Subcutaneous adipose tissue (tissue), 4 donors: ENCODE results near the gene PLD3. TPM values are rescaled to one million over a fixed set of nuclear protein-coding genes. Genes with fewer than 3 reads are reported as not detected.

Experiments used
- total RNA-seq, 4 donors: library from RNA; depleted of rRNA; stranded (reverse); fragments of >200 nt; gene quantifications; one replicate each; pipeline ENCODE4 v1.1.0, GENCODE V29; 2016
- TF ChIP-seq, protein P1 (sequence below): fragments of 450-650 bp; IDR thresholded peaks from one replicate; pipeline ENCODE4 v1.5.1; 2016; ENCODE audit warnings: low read depth, mild to moderate bottlenecking, control low read depth, antibody characterized with exemption, moderate library complexity

Gene PLD3
- total RNA-seq, 4 donors from 2014 or later: 142 to 1,114 (median 314) TPM

DNA sequence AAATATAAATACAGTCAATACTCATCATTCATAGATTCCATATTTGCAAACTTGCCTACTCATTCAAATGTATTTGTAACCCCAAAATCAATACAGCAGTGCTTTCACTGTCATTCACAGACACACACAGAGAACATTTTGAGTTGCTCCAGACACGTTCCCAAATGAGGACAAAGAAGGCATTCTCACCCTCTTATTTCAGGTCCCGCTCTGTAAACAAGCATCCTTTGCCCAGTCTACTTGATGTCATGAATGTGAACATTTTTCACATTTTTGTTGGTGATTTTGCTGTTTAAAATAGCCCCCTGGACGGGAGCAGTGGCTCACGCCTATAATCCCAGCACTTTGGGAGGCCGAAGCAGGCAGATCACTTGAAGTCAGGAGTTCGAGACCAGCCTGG lies 15.8 kb upstream of the PLD3 start:
- TF ChIP-seq, protein P1, sequence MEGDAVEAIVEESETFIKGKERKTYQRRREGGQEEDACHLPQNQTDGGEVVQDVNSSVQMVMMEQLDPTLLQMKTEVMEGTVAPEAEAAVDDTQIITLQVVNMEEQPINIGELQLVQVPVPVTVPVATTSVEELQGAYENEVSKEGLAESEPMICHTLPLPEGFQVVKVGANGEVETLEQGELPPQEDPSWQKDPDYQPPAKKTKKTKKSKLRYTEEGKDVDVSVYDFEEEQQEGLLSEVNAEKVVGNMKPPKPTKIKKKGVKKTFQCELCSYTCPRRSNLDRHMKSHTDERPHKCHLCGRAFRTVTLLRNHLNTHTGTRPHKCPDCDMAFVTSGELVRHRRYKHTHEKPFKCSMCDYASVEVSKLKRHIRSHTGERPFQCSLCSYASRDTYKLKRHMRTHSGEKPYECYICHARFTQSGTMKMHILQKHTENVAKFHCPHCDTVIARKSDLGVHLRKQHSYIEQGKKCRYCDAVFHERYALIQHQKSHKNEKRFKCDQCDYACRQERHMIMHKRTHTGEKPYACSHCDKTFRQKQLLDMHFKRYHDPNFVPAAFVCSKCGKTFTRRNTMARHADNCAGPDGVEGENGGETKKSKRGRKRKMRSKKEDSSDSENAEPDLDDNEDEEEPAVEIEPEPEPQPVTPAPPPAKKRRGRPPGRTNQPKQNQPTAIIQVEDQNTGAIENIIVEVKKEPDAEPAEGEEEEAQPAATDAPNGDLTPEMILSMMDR: no peak

DNA sequence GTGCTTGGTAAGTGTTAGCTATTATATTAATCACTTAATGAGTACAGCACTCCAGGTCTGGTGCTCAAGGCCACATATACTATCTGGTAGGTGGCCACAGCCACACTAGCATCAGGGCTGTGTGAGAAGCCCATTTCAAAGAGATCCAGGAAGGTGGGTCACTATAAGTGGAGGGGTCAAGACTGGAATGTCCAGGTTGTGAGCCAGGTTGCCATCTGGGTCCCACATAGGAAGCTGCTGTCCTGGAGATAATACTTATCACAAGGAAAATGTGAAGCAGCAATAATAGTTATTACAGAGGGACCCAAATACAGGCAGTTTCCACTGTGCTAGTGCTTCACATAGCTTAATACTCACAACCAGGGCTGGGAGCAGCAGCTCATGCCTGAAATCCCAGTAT lies 13.4 kb upstream of the PLD3 start:
- TF ChIP-seq, protein P1: no peak

DNA sequence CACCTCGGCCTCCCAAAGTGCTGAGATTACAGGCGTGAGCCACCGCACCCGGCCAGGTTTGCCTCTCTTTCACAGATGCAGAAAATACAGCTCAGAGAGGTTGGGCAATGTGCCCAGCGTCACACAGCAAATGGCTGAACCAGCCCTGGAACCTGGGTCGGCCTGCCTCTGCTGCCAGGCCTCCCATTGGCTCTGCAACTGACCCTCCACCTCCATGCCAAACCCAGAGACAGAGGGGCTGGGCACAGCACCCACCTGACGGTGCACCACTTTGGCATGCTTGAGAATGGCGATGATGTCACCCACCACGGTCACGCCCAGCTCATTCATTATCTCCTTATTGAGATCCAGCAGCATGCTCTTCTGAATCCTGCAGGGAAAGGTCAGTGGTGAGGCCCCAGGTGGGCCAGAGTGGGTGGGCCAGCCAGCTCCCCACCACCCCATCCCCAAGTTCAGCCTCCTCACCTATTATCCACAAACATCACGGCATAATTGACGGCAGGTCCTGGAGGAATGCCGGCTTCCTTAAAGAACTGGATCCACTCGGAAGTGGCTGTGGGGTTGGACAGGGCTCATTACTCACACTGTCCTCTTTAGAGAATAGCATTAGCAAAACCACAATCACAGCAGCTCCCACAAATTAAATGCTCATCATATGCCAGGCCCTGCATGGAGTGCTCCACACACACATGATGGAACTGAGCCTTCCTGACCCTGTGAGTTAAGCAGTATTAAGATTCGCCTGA lies 12.5 kb upstream of the PLD3 start:
- TF ChIP-seq, protein P1: no peak

DNA sequence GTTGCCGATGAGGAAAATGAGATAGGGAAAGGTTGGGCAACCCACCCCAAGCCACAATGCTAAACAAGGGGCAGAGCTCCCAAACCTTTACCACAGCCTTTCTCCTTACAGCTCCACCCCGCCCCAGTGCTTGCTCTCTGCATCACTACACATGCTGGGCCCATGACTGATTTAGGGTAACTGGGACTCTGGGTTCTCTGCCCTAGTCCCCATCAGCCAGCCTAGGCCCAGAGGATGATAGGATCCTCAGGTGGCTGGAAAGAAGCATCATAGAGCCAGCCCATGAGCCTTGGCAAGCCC lies 11.9 kb upstream of the PLD3 start:
- TF ChIP-seq, protein P1: no peak

DNA sequence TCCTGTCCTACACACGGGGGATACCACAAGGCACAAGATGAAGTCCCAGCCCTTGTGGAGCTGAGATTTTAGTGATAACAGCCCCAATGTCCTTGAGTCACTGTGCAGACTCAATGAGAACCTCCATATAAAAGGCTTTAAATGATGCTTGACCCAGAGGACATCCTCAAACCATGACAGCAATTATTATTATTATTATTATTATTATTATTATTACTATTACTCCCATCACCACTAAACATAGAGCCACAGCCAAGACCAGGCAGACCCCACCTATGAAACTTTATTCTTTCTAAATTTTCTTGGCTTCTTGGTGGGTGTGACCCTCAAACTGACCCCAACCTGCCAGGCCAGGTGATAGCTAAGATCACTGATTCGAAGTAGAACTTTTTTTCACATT lies 11.4 kb upstream of the PLD3 start:
- TF ChIP-seq, protein P1: no peak

DNA sequence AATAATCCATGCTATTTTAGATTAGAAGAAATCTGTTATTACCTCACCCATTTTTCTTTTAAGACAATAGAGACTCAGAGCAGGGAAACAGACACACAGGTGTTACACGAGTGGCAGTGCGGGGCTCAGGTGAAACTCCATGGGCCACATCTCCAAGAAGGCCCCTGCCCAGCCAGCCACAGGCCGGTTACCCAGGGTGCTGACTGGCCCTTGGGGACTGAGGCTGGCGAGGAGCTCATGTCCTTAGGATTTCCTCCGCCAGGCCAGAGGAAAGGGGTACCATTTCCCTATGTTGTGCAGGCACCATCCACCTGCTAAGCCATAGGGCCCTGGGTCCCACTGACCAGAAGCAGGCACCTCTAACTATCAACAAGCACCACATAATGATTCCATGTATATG lies 10.9 kb upstream of the PLD3 start:
- TF ChIP-seq, protein P1: no peak

DNA sequence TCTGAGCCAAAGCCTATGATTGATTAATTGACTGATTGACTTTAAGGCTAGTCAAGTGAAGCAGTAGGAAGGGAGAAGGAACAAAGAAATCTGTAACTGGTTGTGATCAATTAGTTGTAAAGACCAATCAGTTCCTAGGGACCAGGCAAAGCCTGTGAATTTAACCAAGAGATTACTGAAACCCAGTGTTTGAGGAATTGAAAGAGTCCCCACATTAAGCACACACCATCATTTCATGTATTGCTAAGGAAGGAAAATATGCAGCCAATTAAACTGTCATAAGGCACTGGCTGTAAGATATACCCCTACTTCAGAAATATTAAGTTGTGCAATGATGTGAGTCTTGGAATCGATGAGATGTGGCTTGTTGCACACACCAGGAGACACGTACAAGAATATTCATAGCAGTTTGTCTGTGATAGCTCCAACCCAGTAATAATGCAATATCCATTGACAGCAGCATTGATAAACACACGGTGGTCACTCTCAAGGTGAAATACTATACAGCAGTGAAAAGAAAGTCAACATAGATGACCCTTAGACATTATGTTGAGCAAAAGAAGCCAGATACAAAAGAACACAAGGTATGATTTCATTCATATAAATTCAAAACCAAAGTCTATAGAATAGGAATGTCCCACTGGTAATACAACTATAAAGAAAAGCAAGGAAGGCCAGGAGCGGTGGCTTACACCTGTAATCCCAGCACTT lies 9.3 kb upstream of the PLD3 start:
- TF ChIP-seq, protein P1: no peak
